ENCODE measurements around the gene RRAGB.

RRAGB gene

GRCh38 chrX:55783723-55784122 is 66.2 kb downstream of the RRAGB start:
- Mint-ChIP-seq H3K27ac (ENCODE audit: low read depth) (no peak overlapping the region), H3K4me3 (no peak overlapping the region), H3K36me3 (ENCODE audit: insufficient read depth) (no peaks in the 10 kb centered on the region), H3K27me3 (no peaks in the 10 kb centered on the region), H3K4me1 (no peaks in the 10 kb centered on the region), H3K9me3 (no peaks in the 10 kb centered on the region)
- DNase-seq (ENCODE audit: low spot score in 2 of 2) (no peak), ATAC-seq (replicated peaks; ENCODE audit: extremely low read depth, poor library complexity, severe bottlenecking) (no peak)

- Mint-ChIP-seq H3K27ac (ENCODE audit: low read depth) (no peak overlapping the region), H3K27me3 (no peaks in the 10 kb centered on the region), H3K4me1 (no peaks in the 10 kb centered on the region), H3K4me3 (no peak overlapping the region), H3K9me3 (no peaks in the 10 kb centered on the region), H3K36me3 (ENCODE audit: insufficient read depth) (no peaks in the 10 kb centered on the region)
- ATAC-seq (replicated peaks; ENCODE audit: extremely low read depth, poor library complexity, severe bottlenecking) (no peak), DNase-seq (ENCODE audit: low spot score in 2 of 2) (no peak)
Observed at GRCh38 chrX:55787063-55787462, 69.5 kb downstream of the RRAGB start.

GRCh38 chrX:55787727-55788126 is 70.2 kb downstream of the RRAGB start:
- H3K4me3 Mint-ChIP-seq = no peak overlapping the region
- no peaks in the 10 kb centered on the region for H3K36me3 Mint-ChIP-seq (ENCODE audit: insufficient read depth)
- no peak for DNase-seq (ENCODE audit: low spot score in 2 of 2)
- H3K27ac Mint-ChIP-seq (ENCODE audit: low read depth) = no peak overlapping the region
- H3K27me3 Mint-ChIP-seq = no peaks in the 10 kb centered on the region
- ATAC-seq (replicated peaks; ENCODE audit: extremely low read depth, poor library complexity, severe bottlenecking) = no peak
- no peaks in the 10 kb centered on the region for H3K4me1 Mint-ChIP-seq
- H3K9me3 Mint-ChIP-seq = no peaks in the 10 kb centered on the region

DNA sequence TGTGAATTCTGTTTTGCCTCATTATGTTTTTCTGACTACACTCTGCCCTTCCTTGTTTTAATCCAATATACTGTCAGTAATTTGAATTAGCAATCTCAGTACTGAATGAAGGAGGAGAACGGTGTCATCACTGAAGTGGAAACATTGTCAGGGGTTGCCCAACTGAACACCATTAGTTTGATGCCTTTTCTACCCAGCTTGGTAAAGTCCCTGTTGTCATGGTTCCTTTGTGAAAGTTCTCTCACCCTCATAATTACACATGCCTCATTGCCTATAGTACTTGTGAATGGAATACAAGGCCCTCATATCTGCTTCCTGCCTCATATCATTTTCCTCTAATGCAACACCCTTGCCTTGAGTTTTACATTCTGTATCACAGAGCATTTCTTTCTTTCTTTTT is 76.9 kb downstream of the RRAGB start:
- DNase-seq (ENCODE audit: low spot score in 2 of 2) = no peak

GRCh38 chrX:55796496-55796895 is 78.9 kb downstream of the RRAGB start:
- Mint-ChIP-seq H3K4me1 (no peaks in the 10 kb centered on the region), H3K36me3 (ENCODE audit: insufficient read depth) (no peaks in the 10 kb centered on the region), H3K9me3 (no peaks in the 10 kb centered on the region), H3K4me3 (no peak overlapping the region), H3K27me3 (no peaks in the 10 kb centered on the region), H3K27ac (ENCODE audit: low read depth) (no peak overlapping the region)
- ATAC-seq (replicated peaks; ENCODE audit: extremely low read depth, poor library complexity, severe bottlenecking) (no peak), DNase-seq (ENCODE audit: low spot score in 2 of 2) (no peak)

More for the DNA sequence above, 76.9 kb downstream of the RRAGB start:
- ATAC-seq (replicated peaks; ENCODE audit: extremely low read depth, poor library complexity, severe bottlenecking) = no peak
- no peak overlapping the region for H3K27ac Mint-ChIP-seq (ENCODE audit: low read depth)
- H3K4me1 Mint-ChIP-seq = no peaks in the 10 kb centered on the region
- H3K36me3 Mint-ChIP-seq (ENCODE audit: insufficient read depth) = no peaks in the 10 kb centered on the region
- H3K27me3 Mint-ChIP-seq = no peaks in the 10 kb centered on the region
- no peak overlapping the region for H3K4me3 Mint-ChIP-seq
- no peaks in the 10 kb centered on the region for H3K9me3 Mint-ChIP-seq

DNA sequence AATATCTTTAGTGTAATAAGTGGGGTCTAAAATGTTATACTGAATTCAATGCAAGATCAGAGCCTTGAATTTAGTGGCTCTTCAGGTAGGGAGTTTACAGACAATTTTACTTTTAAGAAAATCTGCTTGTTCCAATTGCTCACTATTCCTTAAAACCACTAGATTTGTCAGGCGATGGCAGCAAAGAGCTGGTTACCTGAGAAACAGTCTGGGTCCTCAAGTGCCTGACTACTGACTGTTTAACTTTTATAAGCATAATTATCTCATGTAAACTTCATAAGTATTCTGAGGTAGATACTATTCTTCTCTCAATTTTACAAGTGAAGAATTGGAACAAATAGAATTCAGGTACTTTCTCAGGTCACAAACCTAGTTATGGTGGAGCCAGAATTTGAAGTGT is 84.3 kb downstream of the RRAGB start:
- no peak overlapping the region for H3K27ac Mint-ChIP-seq (ENCODE audit: low read depth)
- DNase-seq (ENCODE audit: low spot score in 2 of 2) (no peak), ATAC-seq (replicated peaks; ENCODE audit: extremely low read depth, poor library complexity, severe bottlenecking) (no peak)
- no peaks in the 10 kb centered on the region for H3K36me3 Mint-ChIP-seq (ENCODE audit: insufficient read depth)
- no peaks in the 10 kb centered on the region for H3K4me1 Mint-ChIP-seq
- H3K4me3 Mint-ChIP-seq = no peak overlapping the region
- H3K27me3 Mint-ChIP-seq = no peaks in the 10 kb centered on the region
- H3K9me3 Mint-ChIP-seq = no peaks in the 10 kb centered on the region
